GM19452 (cell line): ENCODE data around the gene SRMS.
A peak's percentile ranks its signal among the peaks of the same experiment; 100 is the strongest.

Experiments used
- ATAC-seq: cut with Tn5 transposase; IDR thresholded peaks from one replicate; pipeline ENCODE4 v1.9.1; 2021; ENCODE audit not compliant: unreplicated experiment

Gene SRMS

DNA sequence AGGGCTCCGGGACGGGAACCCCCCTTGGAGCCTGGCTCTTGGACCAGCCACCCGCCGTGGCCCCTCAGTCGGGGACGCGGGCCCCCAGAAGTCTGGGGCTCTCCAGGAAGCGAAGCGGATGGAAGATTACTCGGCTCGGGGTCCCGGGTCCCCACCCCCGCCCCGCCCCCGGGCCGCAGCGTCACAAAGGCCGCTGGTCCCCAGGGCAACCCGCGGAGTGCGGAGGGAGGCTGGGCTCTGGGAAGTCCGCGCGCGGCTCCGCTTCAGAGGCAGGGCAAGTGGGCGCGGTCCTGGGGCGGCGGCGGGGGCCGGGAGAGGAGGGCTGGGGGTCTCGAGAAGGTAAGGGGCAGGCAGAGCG is 6.4 kb upstream of the SRMS start, which contains the start of gene FNDC11:
Gene FNDC11 (plus strand): TSS at position 227 of the 358 bp plus-strand sequence. CDS start 1,505 bp downstream, outside the sequence.
- ATAC-seq: peak; percentile 36

DNA sequence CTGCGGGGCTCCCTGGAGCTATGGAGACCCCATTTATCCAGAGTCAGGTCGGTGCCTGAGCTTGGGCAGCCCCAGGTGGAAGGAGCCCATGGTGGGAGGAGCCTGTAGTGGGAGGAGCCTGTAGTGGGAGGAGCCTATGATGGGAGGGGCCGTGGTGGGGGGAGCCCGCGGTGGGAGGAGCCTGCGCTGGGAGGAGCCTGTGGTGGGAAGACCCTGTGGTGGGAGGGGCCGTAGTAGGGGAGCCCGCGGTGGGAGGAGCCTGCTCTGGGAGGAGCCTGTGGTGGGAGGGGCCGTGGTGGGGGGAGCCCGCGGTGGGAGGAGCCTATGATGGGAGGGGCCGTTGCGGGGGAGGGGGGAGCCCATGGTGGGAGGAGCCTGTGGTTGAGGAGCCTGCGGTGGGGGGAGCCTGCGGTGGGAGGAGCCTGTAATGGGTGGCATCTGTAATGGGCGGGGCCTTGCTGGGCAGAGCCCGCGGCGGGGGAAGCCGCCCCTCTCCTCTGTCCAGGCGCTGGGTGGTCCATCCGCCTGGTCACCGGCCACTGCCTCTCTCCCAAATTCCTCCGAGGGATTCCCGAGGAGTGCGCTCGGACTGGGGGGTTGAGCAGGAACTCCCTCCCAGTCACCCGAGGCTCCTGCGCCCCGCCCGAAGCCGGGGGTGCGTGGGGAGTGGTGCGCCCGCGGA is 5.8 kb upstream of the SRMS start:
- peak; percentile 47 for ATAC-seq

DNA sequence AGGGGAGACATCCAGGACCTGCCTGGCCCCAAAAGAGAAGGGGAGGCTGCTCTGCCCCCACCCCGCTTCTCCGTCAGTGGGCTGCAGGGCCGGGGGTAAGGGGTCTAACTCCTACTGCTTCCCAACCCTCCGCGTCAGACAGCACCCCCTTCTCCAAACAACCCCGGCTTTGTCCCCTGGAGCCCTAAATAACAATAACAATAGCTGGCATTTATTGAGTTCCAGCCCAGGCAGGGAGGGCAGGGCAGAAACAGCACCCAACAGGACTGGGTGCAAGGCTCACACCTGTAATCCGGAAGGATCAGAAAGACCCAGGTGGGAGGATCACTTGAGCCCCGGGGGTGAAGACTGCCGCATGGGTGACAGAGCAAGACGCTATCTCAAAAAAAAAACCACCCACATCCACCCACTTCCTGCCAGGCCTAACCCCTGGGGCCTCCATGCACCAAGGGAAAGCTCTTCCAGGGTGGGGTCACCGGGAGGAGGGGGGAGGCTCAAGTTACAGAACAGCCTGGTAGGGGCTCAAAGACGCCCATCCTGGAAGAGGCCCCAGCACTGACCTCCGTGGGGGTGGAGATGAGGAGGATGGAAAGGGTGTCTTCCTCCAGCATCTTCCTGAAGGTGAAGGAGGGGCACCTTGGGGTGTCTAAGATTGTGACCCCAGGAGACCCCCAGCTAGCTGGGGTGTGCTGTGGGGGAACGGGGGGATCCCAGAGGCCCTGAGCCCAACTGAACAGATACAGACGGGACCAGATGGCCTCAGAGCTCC is 5.1 kb upstream of the SRMS start:
- ATAC-seq: peak; percentile 42

DNA sequence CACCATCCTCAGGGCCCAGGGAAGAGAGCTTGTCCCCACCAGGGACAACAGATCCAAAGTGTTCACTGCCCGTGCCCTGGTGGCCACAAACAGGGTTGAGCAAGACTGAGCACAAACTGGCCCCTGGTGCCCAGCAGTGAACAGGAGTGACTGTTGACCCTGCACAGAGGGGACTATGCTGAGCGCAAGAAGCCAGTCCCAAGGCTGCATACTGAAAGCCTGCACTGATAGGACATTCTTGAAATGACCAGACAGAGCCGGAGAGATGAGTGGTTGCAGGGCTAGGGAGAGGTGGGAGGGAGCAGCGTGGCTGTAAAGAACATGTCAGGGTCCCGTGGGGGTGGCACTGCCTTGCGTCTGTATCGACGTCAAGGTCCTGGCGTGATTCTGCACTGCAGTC is 3.5 kb upstream of the SRMS start:
- ATAC-seq: no peak

DNA sequence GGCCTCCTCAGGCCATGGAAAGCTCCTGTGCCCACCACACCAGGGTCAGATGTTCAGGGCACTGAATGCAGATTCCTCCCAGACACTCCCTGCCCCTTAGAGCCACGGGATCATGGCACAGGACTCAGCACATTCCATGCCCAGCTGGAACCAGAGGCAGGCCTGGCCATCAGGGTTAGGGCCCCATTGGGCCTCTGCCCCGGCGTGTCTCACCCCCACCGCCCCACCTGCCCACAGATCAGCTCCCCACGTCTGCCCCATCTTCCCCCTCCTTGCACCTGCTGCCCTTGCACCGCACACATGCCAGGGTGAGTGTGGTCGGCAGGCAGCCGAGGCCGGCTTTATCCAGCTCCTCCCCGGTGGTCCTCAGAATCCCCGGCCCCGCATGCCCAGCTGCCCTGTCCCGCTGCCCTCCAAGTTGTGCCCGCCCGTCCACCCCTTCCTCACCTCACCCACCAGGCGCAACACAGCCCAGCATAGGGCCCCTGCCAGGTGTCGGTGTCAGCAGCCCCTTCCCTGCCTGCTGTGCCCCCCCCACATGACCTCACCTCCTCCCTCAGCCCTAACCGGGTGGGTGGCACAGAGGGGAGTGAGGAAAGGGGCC is 2.2 kb upstream of the SRMS start:
- no peak for ATAC-seq

DNA sequence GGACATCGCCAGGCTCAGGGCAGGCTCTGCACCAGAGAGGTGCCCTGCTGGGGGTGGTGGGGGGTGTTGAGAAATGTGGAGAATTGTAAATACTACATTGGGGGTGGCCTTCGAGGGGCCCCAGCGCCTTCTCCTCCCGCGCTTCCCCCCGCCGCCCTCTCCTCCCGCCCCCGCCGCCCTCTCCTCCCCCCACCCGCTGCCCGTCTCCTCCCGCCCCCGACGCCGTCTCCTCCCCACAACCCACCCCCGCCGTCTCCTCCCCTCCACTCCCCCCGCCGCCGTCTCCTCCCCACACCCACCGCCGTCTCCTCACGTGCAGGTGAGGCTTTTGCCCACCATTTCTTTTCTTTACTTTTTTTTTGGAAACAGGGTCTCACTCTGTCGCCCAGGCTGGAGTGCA is 1.5 kb upstream of the SRMS start:
- no peak for ATAC-seq

DNA sequence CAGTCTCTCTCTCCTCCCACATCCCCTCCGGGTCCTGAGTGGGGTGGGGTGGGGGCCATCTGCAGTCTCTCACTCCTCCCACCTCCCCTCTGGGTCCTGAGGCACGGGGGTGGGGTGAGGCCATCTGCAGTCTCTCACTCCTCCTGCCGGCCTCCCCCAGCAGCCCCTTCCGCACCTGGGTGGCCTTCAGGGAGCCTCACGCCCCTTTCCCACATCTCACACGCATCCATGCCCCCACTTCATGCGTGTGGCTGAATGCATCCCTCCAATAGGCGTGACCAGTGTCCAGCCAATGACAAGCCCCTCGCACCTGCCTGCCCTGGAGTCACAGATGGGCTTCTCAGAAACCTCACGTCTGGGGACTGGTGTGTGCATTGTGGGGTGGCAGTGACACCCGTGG is 993 bp upstream of the SRMS start:
- no peak for ATAC-seq

DNA sequence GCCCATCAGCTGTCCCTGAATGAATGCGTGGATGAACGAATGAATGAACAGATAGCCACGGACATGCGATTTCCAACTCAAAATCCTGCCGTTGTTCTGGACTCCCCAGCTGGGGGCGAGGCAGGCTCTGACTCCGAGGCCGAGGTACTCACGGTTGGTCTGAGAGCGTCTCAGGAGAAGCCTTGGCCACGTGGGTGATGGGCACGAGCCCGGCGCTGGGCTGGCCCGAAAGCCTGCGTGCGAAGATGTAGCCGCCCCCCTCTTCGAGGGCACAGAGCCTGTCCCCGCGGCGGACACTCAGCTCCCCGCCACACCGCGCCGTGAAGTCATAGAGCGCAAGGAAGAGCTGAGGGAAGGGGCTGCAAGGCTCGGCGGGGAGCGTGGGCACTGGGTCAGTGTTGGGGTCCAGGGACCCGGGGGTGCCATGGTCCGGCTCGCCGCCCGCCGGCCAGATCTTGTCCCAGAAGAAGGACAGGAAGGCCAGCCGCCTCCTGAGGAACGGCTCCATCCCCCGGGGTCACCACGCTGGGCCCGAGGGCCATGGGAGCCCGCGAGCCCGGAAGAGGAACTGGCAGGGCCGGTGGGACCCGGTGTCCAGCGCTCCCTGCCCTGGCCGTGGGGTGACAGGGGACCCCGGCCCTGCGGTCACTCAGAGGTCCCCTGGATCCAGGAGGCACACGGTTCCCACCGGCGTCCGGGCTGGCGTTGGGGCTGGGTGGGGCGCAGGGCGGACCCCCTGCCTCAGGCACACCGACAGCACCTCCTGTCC is 409 bp downstream of the SRMS start:
- ATAC-seq: no peak

DNA sequence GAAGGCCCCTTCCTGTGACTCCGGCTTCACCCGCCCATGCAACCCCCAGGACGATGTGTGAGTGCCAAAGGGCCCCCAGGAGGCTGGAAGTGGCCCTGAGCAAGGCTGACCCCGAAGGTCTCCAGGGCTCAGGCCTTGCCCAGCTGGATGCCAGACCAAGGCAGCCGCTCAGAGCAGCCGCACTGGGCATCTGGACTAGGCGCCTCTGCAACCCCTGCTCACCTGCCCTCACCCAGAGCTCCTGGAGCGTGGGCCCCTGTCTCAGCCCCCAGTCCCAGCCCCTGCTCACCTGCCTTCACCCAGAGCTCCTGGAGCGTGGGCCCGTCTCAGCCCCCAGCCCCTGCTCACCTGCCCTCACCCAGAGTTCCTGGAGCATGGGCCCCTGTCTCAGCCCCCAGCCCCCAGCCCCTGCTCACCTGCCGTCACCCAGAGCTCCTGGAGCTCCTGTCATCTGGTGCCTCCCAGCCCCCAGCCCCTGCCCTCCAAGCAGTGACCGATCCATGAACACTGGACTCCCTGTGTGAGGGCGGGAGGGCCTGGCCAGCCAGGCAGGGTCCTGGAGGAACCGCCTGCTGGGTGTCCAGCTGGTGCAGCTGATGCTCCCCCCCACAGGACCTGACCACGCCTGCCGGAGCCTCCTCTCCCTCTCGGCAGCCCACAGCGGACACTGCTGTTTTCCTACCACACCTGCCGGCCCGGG is 1.1 kb downstream of the SRMS start:
- ATAC-seq: no peak

DNA sequence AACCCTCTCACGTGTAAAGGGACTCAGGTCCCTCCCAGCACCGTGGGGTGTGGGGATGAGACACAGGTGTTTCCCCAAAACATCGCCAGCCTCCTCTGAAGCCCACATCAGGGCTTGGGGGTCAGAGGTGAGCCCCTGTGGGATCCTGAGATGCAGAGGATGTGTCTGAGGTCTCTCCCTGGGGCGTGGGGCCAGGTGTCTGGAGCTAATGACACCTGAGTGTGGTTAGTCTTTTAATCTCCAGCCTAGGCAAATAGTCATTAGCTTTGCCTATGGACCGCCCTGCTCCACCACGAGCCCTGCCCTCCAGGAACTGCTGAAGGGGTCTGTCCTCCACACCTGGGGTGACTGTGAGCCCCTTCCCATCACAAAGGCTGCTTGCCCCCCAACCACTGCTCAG is 1.7 kb downstream of the SRMS start:
- no peak for ATAC-seq

DNA sequence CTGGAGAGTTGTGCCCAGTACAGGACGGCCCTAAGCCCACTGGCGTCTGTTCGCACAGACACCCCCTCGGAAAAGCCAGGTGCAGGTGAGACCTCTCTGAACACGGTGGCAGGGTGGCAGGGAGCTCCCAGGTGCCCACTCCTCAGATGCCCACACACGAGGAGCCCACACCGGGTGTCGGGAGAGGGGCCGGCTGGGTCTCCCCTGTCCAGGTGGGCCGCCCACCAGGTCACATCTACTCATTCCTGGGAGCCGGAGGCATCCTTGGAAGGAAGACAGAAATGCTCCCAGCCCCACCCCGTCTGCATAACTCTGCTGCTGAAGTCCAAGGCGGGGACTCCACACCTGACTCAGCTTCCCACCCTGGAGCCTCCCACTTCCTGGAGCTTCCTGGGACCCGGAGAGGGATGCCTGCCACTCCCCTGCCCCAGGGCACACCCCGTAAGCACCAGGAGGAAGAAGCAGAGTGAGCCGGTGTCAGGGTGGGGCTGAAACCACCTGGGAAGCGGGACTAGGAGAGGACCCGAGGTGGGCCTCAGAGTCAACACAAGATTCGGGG is 2.5 kb downstream of the SRMS start:
- ATAC-seq: no peak

DNA sequence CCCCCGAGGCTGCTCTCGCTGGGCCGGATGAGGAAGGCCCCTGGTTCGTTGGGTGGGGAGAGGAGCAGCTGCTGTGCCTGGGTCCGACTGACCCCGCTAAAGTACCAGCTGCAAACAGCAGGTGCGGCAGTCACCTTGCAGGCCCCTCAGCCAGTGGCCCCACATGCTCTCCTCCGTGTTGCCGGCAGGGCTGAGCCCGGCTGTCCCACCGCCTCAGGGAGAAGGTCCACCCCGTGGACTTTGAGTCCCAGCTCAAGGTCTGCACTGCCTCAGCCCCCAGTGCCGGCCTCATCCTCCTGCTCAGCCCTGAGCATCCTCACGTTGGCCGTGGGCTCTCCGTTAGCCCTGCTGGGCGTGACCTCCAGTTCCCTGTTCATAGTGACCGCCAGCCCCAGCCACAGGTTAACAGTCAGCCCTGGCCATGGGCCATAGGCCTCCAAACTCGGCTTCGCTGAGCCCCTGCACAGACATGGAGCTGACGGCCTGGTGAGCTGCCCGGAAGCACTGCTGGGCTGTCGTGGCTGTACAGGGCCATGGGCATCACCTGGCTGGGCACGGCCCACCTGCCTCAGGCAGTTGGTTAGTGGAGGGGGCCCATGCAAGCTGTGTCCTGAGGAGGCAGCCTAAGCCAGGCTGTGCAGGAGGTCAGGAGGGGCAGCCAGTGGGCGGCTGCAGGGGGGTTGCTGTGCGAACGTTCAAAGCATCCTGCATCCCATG is 3.1 kb downstream of the SRMS start:
- ATAC-seq: no peak

DNA sequence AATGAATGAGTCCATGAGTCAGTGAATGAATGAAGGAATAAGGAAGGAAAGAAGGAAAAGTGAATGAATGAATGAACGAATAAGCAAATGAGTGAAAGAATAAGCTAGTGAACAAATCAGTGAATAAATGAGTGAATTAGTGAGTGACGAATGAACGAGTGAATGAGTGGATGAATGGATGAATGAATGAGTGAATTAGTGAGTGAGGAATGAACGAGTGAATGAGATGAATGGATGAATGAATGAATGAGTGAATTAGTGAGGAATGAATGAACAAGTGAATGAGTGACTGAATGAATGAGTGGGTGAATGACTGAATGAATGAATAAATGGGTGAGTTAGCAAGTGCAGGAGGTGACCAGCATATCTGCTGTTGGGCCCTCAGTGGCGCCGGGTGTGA is 3.8 kb downstream of the SRMS start:
- no peak for ATAC-seq

DNA sequence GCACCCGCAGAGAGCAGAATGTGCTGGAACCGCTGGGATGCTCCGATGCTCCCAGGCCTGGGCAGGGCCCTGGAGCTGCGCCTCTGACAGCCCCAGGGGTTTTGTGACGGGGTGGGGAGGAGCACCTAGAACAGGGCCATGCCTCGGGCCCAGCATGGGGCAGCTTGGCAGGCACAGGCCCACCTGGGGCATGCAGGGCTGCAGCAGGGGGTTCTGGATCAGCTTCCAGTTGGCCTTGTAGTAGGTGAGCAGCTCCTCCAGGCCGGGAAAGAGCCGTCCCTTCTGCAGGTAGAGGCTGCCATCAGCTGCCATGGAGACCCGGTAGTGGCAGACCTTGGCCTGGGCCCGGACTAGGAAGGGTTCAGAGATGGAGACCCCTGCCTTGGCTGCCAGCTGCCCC is 4.4 kb downstream of the SRMS start:
- no peak for ATAC-seq

DNA sequence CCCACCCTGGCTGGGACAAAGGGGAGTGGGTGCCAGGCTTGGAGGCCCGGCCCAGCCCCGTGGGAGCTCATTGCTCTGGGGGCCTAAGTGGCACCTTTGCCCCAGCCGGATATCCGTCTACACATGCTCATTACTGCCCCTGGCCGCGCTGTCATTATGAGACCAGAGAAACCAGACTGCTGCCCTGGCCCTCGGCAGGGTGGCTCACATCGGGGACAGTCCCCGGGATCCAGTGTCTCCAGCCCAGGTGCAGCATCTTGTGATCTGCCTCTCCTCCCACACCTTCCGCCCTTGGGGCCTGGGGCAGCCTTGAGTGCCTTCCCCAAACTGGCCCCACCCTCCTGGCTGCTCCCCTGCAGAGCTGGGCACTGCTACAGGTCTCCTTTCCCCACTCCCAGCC is 4.9 kb downstream of the SRMS start:
- no peak for ATAC-seq

DNA sequence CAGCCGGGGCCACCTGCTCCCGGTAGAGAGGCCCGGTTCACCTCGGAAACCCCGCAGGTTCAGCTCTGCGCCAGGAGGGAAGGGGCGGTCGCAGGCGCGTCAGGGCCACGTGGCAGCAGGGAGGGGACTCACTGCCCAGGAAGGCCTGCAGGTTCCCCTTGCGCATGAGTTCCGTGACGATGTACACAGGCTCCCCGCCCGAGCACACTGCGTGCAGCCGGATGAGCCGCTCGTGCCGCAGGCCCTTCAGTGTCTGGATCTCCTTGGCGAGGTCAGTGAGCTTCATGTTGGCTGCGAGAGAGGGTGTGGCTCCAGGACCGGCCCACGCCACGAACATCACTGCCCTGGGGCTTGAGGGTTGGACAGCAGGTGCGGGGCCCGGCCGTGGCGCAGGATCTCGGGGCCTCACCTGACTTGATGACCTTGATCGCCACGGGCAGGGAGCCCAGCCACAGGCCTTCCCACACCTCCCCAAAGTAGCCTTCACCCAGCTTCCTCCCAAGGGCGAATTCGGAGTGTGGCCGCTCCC is 5.5 kb downstream of the SRMS start:
- ATAC-seq: no peak

DNA sequence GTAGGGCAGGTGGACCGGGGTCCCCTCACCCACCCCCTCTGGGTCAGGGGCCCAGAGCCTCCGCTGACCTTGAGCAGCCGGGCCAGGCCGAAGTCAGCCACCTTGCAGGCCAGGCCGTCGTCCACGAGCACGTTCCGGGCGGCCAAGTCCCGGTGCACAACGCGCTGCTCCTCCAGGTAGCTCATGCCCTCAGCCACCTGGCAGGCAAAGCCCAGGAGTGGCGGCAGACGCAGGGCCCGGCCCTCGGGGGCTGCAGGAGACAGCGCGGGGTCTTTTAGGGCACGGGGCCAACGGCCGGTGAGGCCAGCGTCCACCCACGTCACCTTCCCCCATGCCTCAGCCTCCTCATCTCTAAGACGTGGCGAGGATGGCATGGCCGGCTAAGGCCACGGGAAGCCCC is 6.2 kb downstream of the SRMS start:
- no peak for ATAC-seq

DNA sequence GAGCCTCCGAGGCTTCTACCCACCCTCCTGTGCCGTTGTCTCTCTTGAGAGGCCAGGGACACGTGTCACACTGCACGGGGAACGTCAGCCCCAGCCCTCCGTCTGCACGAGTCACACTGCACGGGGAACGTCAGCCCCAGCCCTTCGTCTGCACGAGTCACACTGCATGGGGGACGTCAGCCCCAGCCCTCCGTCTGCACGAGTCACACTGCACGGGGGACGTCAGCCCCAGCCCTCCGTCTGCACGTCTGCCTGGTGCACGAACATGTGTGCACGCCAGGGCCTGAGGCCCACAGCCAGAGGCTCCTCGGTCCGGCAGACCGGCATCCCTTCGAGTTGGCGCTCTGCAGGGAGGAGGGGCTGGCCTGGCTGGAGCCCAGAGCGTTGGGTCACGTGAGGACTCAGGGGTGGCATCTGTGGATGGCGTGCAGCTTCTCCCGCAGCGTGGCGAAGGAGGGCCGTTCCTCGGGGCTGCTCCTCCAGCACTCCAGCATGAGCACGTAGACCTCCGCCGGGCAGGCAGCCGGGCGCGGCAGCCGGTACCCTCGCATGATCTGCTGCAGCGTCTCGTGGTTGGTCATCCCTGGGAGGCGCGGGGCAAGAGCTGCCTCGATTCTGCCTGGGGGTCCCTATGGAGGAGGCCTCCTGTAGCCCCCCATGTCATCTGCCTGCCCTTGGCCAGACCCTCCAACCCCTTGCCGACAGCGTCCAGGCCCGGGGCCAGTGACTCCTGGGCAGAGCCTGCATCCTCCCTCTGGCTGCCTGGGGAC is 6.9 kb downstream of the SRMS start:
- ATAC-seq: no peak
